Smooth muscle cell (in vitro differentiated cells): Measurements from ENCODE around the gene SCOC. TPM values are rescaled to one million over a fixed set of nuclear protein-coding genes. Genes with fewer than 3 reads are reported as not detected.

Experiments
- DNase-seq: peaks from one replicate; lab custom pipeline; 2025; ENCODE audit not compliant: unreplicated experiment; lab: John Stamatoyannopoulos, UW
- H2AFZ ChIP-seq: fragments of 200-600 bp; sonication (generic); 2 replicates; pipeline ENCODE4 v1.6.0; 2016; ENCODE audit warnings: antibody characterized with exemption, low read depth, mild to moderate bottlenecking
- H3F3A ChIP-seq: fragments of 200-600 bp; sonication (generic); 2 replicates; pipeline ENCODE4 v1.6.0; 2017; ENCODE audit warnings: antibody characterized with exemption, low read depth
- H3K27ac ChIP-seq: fragments of 200-600 bp; sonication (generic); 2 replicates; pipeline ENCODE4 v1.5.1; 2016; ENCODE audit warnings: low read depth, mild to moderate bottlenecking
- H3K27me3 ChIP-seq: fragments of 200-600 bp; sonication (generic); 2 replicates; pipeline ENCODE4 v1.6.1; 2016; ENCODE audit warnings: low read depth, mild to moderate bottlenecking
- H3K36me3 ChIP-seq: fragments of 200-600 bp; sonication (generic); 2 replicates; pipeline ENCODE4 v1.5.1; 2016; ENCODE audit warnings: low read depth
- H3K4me1 ChIP-seq: fragments of 200-600 bp; sonication (generic); 2 replicates; pipeline ENCODE4 v1.5.1; 2016; ENCODE audit warnings: low read depth
- H3K4me2 ChIP-seq: fragments of 200-600 bp; sonication (generic); 2 replicates; pipeline ENCODE4 v1.6.0; 2016; ENCODE audit warnings: mild to moderate bottlenecking
- H3K4me3 ChIP-seq: fragments of 200-600 bp; sonication (generic); 2 replicates; pipeline ENCODE4 v1.5.1; 2016; ENCODE audit warnings: mild to moderate bottlenecking
- H3K79me2 ChIP-seq: fragments of 200-600 bp; sonication (generic); 2 replicates; pipeline ENCODE4 v1.6.0; 2016; ENCODE audit warnings: low read depth, mild to moderate bottlenecking
- H3K9ac ChIP-seq: fragments of 200-600 bp; sonication (generic); 2 replicates; pipeline ENCODE4 v1.6.0; 2016; ENCODE audit warnings: low read depth
- H3K9me3 ChIP-seq: fragments of 200-600 bp; sonication (generic); replicated peaks from 2 replicates; pipeline ENCODE4 v1.5.1; 2016; ENCODE audit warnings: low read depth
- H4K20me1 ChIP-seq: fragments of 200-600 bp; sonication (generic); 2 replicates; pipeline ENCODE4 v1.6.0; 2016; ENCODE audit warnings: low read depth
- CTCF ChIP-seq: fragments of 200-600 bp; sonication (generic); IDR thresholded peaks from 2 replicates; pipeline ENCODE4 v1.5.1; 2017; ENCODE audit warnings: borderline replicate concordance, mild to moderate bottlenecking, antibody characterized with exemption; ENCODE audit not compliant: insufficient read depth, poor library complexity, severe bottlenecking
- WGBS: methylation state at CpG from one replicate; pipeline ENCODE4 v1.1.7; 2016; ENCODE audit warnings: low lambda C conversion rate; 5-methylcytosine and 5-hydroxymethylcytosine counted together
- polyA plus RNA-seq: library from polyadenylated mRNA; unstranded; fragments of >200 nt; fragmentation: Nextera tagmentation; extraction: Ambion mirVana; gene quantifications from 2 replicates; pipeline ENCODE4 v1.2.1, GENCODE V29; 2016
- total RNA-seq: library from RNA; depleted of rRNA; stranded (reverse); fragments of >200 nt; gene quantifications from 2 replicates; pipeline ENCODE4 v1.2.3, GENCODE V29; 2014

SCOC gene
- total and polyA plus RNA-seq, 2 experiments from 2014 or later, result 76.8 to 144 TPM

- Histone ChIP-seq H3K27me3 (no peaks in the 10 kb centered on the region), H3K36me3 (no peaks in the 10 kb centered on the region), H3K4me2 (no peak overlapping the region), H3K4me1 (peaks cover 13% of the 10 kb centered on the region), H3K79me2 (no peaks in the 10 kb centered on the region), H3F3A (no peaks in the 10 kb centered on the region), H2AFZ (no peak overlapping the region), H3K9me3 (no peaks in the 10 kb centered on the region), H3K27ac (no peak overlapping the region), H3K9ac (no peak overlapping the region), H4K20me1 (no peaks in the 10 kb centered on the region), H3K4me3 (no peak overlapping the region)
- TF ChIP-seq CTCF, result no peak
- WGBS, result 86% methylated on average over 4 of the region's 4 CpGs
- no peak for DNase-seq
These were observed 12.3 kb upstream of the SCOC start for GRCh38 chr4:140361099-140361498.

DNA sequence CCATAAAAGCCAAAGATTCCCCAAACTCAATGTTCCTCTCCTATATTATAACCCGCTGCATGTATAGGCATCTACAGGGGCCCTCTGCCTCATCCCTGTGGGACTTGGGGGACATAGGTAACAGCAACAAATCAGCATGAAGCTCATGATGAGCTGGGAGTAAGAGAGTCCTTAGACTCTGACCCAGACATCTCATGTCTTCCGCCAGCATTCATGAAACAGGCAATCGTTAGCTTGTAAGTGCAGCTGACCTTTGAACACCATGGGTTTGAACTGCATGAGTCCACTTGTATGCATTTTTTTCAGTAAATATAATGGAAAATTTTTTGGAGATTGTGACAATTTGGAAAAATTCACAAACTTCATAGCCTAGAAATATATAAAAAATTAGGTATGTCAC is 10.4 kb upstream of the SCOC start:
- peak overlapping the region; percentile 47 for H3K27ac ChIP-seq
- no peaks in the 10 kb centered on the region for H3F3A ChIP-seq
- peaks cover 5% of the 10 kb centered on the region for H3K4me1 ChIP-seq
- no peak overlapping the region for H3K4me2 ChIP-seq
- no peak for DNase-seq
- no peaks in the 10 kb centered on the region for H4K20me1 ChIP-seq
- H3K4me3 ChIP-seq, result no peak overlapping the region
- no peaks in the 10 kb centered on the region for H3K36me3 ChIP-seq
- H3K27me3 ChIP-seq, result no peaks in the 10 kb centered on the region
- H3K9ac ChIP-seq, result no peak overlapping the region
- H3K9me3 ChIP-seq, result no peaks in the 10 kb centered on the region
- WGBS, result 80% methylated on average over 3 of the region's 3 CpGs
- no peak overlapping the region for H2AFZ ChIP-seq
- H3K79me2 ChIP-seq, result no peaks in the 10 kb centered on the region
- TF ChIP-seq CTCF, result no peak

DNA sequence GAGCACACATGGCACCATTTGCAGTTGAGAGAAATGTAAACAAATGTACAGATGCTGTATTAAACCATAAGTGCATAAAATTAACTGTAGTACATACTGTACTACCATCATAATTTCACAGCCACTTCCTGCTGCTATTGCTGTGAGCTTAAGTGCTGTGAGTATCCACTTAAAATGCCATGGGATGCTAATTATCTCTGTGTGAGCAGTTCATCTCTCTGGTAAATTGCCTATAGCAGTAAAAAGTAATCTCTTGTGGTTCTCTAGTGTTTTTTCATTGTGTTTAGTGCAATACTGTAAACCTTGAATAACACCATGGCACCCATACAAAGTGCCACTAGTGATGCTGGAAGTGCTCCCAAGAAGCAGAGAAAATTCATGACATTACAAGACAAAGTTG is 9.9 kb upstream of the SCOC start:
- no peaks in the 10 kb centered on the region for H4K20me1 ChIP-seq
- DNase-seq, result no peak
- no peaks in the 10 kb centered on the region for H3K9me3 ChIP-seq
- no peak for TF ChIP-seq CTCF
- H3K27ac ChIP-seq, result no peak overlapping the region
- no peak overlapping the region for H2AFZ ChIP-seq
- no peaks in the 10 kb centered on the region for H3K4me1 ChIP-seq
- H3K27me3 ChIP-seq, result no peaks in the 10 kb centered on the region
- H3K9ac ChIP-seq, result no peak overlapping the region
- no peak overlapping the region for H3K4me2 ChIP-seq
- H3K36me3 ChIP-seq, result no peaks in the 10 kb centered on the region
- H3K4me3 ChIP-seq, result no peak overlapping the region
- no peaks in the 10 kb centered on the region for H3K79me2 ChIP-seq
- H3F3A ChIP-seq, result no peaks in the 10 kb centered on the region

DNA sequence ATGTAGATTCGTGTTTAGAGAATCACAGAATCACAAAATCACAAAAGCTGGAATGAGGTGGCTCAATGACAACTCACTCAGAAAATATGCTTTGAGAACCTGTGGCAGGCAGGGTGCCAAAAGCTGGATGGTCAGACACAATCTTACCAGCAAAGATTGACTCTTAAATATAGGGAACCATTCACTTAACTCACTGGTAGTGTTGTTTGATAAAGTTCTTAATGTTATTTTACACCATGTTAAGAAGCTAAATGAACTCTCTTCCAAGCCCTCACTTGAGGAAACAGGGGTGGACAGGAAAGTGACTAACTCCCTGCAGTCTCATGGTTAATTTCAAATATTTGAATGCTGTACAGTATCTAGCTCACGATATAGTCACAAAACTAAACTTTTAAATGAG is 5.7 kb upstream of the SCOC start:
- H2AFZ ChIP-seq, result no peak overlapping the region
- H4K20me1 ChIP-seq, result no peaks in the 10 kb centered on the region
- H3K4me3 ChIP-seq, result no peak overlapping the region
- no peaks in the 10 kb centered on the region for H3K9me3 ChIP-seq
- no peaks in the 10 kb centered on the region for H3K36me3 ChIP-seq
- H3K4me2 ChIP-seq, result no peak overlapping the region
- no peak for DNase-seq
- WGBS, result 85% methylated on average over 2 of the region's 2 CpGs
- no peaks in the 10 kb centered on the region for H3K4me1 ChIP-seq
- H3F3A ChIP-seq, result no peaks in the 10 kb centered on the region
- no peaks in the 10 kb centered on the region for H3K79me2 ChIP-seq
- H3K27ac ChIP-seq, result no peak overlapping the region
- H3K9ac ChIP-seq, result no peak overlapping the region
- no peak for TF ChIP-seq CTCF
- no peaks in the 10 kb centered on the region for H3K27me3 ChIP-seq
